ENCODE results near the gene RAB11FIP4. TPM values are rescaled to one million over a fixed set of nuclear protein-coding genes. Genes with fewer than 3 reads are reported as not detected.

The RAB11FIP4 gene
- total RNA-seq, 1 experiment from 2014 or later = 54.9 TPM

GRCh38 chr17:31386542-31387075 lies 4.9 kb upstream of the RAB11FIP4 start:
- POLR2A ChIA-PET = no interaction called here
- Mint-ChIP-seq H3K27ac (no peak overlapping the region), H3K36me3 (no peaks in the 10 kb centered on the region), H3K4me3 (no peak overlapping the region), H3K9me3 (no peaks in the 10 kb centered on the region), H3K27me3 (ENCODE audit: low read depth) (peaks cover 23% of the 10 kb centered on the region), H3K4me1 (peaks cover 12% of the 10 kb centered on the region)
- DNase-seq (ENCODE audit: low spot score) (no peak), ATAC-seq (no peak)
- CTCF ChIA-PET = interaction anchor here (0.5 to 0.6 kb wide), 2 partner anchors 76 to 463 kb away, joined by 3 to 4 read pairs; no protein-coding TSS in a partner anchor
- no peak for TF ChIP-seq TEAD1 (CRISPR knock-in tag; IDR thresholded peaks at IDR 0.05)
- TF ChIP-seq PRDM15 (CRISPR knock-in tag; IDR thresholded peaks at IDR 0.05) = no peak
- no peak for TF ChIP-seq ATF1 (CRISPR knock-in tag; IDR thresholded peaks at IDR 0.05)
- TF ChIP-seq TCF7 (CRISPR knock-in tag; IDR thresholded peaks at IDR 0.05; ENCODE audit: low read depth) = no peak
- no peak for TF ChIP-seq ZNF425 (CRISPR knock-in tag; conservative IDR thresholded peaks at IDR 0.05)
- no peak for TF ChIP-seq NFE2L1 (CRISPR knock-in tag; IDR thresholded peaks at IDR 0.05)
- no peak for TF ChIP-seq USF1 (CRISPR knock-in tag; IDR thresholded peaks at IDR 0.05)
- no peak for TF ChIP-seq NFYB (CRISPR knock-in tag; conservative IDR thresholded peaks at IDR 0.05; ENCODE audit: low read depth)
- TF ChIP-seq FOXP1 (CRISPR knock-in tag; IDR thresholded peaks at IDR 0.05; ENCODE audit: borderline replicate concordance) = no peak
- no peak for TF ChIP-seq ATF2 (CRISPR knock-in tag; IDR thresholded peaks at IDR 0.05; ENCODE audit: borderline replicate concordance, low read depth)
- TF ChIP-seq SOX15 (CRISPR knock-in tag; IDR thresholded peaks at IDR 0.05) = no peak
- TF ChIP-seq ZNF232 (CRISPR knock-in tag; IDR thresholded peaks at IDR 0.05) = no peak
- TF ChIP-seq ZSCAN18 (CRISPR knock-in tag; IDR thresholded peaks at IDR 0.05) = no peak
- TF ChIP-seq ZBTB21 (CRISPR knock-in tag; IDR thresholded peaks at IDR 0.05; ENCODE audit: borderline replicate concordance) = no peak
- TF ChIP-seq KAT7 (CRISPR knock-in tag; IDR thresholded peaks at IDR 0.05; ENCODE audit: borderline replicate concordance) = no peak
- no peak for TF ChIP-seq ZNF121 (CRISPR knock-in tag; IDR thresholded peaks at IDR 0.05)
- TF ChIP-seq ZNF396 (CRISPR knock-in tag; IDR thresholded peaks at IDR 0.05; ENCODE audit: borderline replicate concordance) = no peak

Measured in WTC11 (cell line).